Inflammatory macrophage treated with lipopolysaccharide for 1 hour (primary cell): Measurements from ENCODE around the gene SEZ6L2.
A peak's percentile ranks its signal among the peaks of the same experiment; 100 is the strongest.
"Not testable (repeated sequence)": the region's sequence is repeated elsewhere in the genome, so short reads cannot be mapped to it uniquely, and the experiment has no call there.

ENCODE experiments used
- DNase-seq, 2 donors: peaks; one replicate each; pipeline ENCODE4 v3.0.0-alpha.2; 2020 to 2022

Gene SEZ6L2

GRCh38 chr16:29899516-29900101, at the start of gene SEZ6L2:
Gene SEZ6L2 (minus strand): TSS chr16:29899550. CDS start chr16:29899019, 531 bp downstream.
- peak; percentile 69 to 75 for DNase-seq

- no peak for DNase-seq
Observed at GRCh38 chr16:29947897-29948296, 48.5 kb upstream of the SEZ6L2 start.

GRCh38 chr16:29943846-29944799, 44.8 kb upstream of the SEZ6L2 start:
- DNase-seq: no peak

GRCh38 chr16:29940656-29941055, 41.3 kb upstream of the SEZ6L2 start:
- DNase-seq: no peak

- DNase-seq: not testable (repeated sequence)
Observed at GRCh38 chr16:29931750-29932149, 32.4 kb upstream of the SEZ6L2 start.

- no peak for DNase-seq
Observed at GRCh38 chr16:29927070-29927905, 27.9 kb upstream of the SEZ6L2 start.

- DNase-seq: no peak
Observed at GRCh38 chr16:29926711-29927052, 27.3 kb upstream of the SEZ6L2 start.

GRCh38 chr16:29925781-29926710, 26.7 kb upstream of the SEZ6L2 start, which contains the start of gene KCTD13:
Gene KCTD13 (minus strand): TSS chr16:29926226. CDS start chr16:29926033, 193 bp downstream.
- peak; percentile 81 to 93 for DNase-seq

- DNase-seq: no peak
Observed at GRCh38 chr16:29925105-29925756, 25.9 kb upstream of the SEZ6L2 start.

- no peak for DNase-seq
Observed at GRCh38 chr16:29922986-29923501, 23.7 kb upstream of the SEZ6L2 start.

GRCh38 chr16:29922326-29922725, 23.0 kb upstream of the SEZ6L2 start:
- no peak for DNase-seq

GRCh38 chr16:29921034-29921385, 21.7 kb upstream of the SEZ6L2 start:
- DNase-seq: no peak

GRCh38 chr16:29920288-29921033, 21.1 kb upstream of the SEZ6L2 start:
- no peak for DNase-seq

GRCh38 chr16:29916979-29917378, 17.6 kb upstream of the SEZ6L2 start:
- DNase-seq: peak in 1 of 2 donors; percentile 11

GRCh38 chr16:29915590-29916247, 16.4 kb upstream of the SEZ6L2 start:
- no peak for DNase-seq

GRCh38 chr16:29913514-29913913, 14.2 kb upstream of the SEZ6L2 start:
- DNase-seq: no peak

- no peak for DNase-seq
Observed at GRCh38 chr16:29912087-29912486, 12.7 kb upstream of the SEZ6L2 start.

- no peak for DNase-seq
Observed at GRCh38 chr16:29911676-29912010, 12.3 kb upstream of the SEZ6L2 start.

- DNase-seq: no peak
Observed at GRCh38 chr16:29910819-29911675, 11.7 kb upstream of the SEZ6L2 start.
